Measurements from ENCODE around the gene TMED6.

GRCh38 chr16:69319381-69319780 lies 32.2 kb downstream of the TMED6 start:
- no peak for TF ChIP-seq POLR2A (IDR thresholded peaks at IDR 0.05)
- no peak for TF ChIP-seq CTCF (IDR thresholded peaks at IDR 0.05)
